Measurements from ENCODE around the gene SUMO2. TPM values are rescaled to one million over a fixed set of nuclear protein-coding genes. Genes with fewer than 3 reads are reported as not detected.
A peak's percentile ranks its signal among the peaks of the same experiment; 100 is the strongest.

Gene SUMO2
- total and polyA plus RNA-seq, 9 of the 15 experiments (the other 6 are each of a cell fraction or from before 2014, with no cell fraction given) = 157 to 733 (median 419) TPM

DNA sequence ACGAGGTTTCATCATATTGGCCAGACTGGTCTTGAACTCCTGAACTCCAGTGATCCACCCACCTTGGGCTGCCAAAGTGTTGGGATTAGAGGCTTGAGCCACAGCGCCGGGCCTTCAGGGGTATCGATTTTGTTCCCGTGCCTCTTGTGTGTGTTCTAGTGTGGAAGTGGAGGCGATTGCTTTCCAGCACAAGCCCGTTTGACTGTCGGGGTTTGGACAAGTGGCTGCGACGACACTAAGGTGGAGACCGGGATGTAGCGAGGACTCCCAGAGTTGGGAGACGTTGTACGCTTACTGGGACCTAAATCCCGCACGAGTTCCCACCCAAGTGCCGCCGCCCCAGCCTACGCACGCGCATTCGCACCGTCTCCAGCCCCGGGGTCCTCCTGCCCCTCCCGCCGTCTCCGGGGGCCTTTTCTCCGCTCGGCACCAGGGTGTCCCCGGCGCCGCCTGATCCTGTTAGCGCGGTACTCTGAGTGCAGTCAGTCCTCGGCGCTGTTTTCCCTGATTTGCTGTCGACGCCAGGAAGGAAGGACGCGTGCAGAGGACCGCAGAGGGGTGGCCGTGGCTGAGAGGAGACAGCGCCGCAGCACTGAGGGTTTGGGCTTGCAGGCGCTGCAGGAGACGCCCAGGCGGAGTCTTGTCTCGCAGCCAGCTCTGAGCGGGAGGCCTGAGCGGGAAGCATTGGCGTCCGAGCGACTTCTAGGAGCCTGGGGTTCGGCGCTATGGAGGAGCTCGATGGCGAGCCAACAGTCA lies 22.5 kb upstream of the SUMO2 start, which contains the start of gene NUP85 (continued):
- TF ChIP-seq, protein P1, sequence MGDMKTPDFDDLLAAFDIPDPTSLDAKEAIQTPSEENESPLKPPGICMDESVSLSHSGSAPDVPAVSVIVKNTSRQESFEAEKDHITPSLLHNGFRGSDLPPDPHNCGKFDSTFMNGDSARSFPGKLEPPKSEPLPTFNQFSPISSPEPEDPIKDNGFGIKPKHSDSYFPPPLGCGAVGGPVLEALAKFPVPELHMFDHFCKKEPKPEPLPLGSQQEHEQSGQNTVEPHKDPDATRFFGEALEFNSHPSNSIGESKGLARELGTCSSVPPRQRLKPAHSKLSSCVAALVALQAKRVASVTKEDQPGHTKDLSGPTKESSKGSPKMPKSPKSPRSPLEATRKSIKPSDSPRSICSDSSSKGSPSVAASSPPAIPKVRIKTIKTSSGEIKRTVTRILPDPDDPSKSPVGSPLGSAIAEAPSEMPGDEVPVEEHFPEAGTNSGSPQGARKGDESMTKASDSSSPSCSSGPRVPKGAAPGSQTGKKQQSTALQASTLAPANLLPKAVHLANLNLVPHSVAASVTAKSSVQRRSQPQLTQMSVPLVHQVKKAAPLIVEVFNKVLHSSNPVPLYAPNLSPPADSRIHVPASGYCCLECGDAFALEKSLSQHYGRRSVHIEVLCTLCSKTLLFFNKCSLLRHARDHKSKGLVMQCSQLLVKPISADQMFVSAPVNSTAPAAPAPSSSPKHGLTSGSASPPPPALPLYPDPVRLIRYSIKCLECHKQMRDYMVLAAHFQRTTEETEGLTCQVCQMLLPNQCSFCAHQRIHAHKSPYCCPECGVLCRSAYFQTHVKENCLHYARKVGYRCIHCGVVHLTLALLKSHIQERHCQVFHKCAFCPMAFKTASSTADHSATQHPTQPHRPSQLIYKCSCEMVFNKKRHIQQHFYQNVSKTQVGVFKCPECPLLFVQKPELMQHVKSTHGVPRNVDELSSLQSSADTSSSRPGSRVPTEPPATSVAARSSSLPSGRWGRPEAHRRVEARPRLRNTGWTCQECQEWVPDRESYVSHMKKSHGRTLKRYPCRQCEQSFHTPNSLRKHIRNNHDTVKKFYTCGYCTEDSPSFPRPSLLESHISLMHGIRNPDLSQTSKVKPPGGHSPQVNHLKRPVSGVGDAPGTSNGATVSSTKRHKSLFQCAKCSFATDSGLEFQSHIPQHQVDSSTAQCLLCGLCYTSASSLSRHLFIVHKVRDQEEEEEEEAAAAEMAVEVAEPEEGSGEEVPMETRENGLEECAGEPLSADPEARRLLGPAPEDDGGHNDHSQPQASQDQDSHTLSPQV (IDR thresholded peaks at IDR 0.05) = peak; percentile 61
- TF ChIP-seq, protein P2, sequence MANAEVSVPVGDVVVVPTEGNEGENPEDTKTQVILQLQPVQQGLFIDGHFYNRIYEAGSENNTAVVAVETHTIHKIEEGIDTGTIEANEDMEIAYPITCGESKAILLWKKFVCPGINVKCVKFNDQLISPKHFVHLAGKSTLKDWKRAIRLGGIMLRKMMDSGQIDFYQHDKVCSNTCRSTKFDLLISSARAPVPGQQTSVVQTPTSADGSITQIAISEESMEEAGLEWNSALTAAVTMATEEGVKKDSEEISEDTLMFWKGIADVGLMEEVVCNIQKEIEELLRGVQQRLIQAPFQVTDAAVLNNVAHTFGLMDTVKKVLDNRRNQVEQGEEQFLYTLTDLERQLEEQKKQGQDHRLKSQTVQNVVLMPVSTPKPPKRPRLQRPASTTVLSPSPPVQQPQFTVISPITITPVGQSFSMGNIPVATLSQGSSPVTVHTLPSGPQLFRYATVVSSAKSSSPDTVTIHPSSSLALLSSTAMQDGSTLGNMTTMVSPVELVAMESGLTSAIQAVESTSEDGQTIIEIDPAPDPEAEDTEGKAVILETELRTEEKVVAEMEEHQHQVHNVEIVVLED (CRISPR knock-in tag; IDR thresholded peaks at IDR 0.05) = peak; percentile 65; the same call in 1 of the 2 replicates
- TF ChIP-seq, protein P3, sequence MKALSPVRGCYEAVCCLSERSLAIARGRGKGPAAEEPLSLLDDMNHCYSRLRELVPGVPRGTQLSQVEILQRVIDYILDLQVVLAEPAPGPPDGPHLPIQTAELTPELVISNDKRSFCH (CRISPR knock-in tag; IDR thresholded peaks at IDR 0.05) = no peak
- TF ChIP-seq, protein P3 (tag; IDR thresholded peaks at IDR 0.05) = peak; percentile 71
- TF ChIP-seq CREM (IDR thresholded peaks at IDR 0.05; ENCODE audit: low read depth) (peak; percentile 6; the same call in 1 of the 2 replicates), KHSRP (IDR thresholded peaks at IDR 0.05) (no peak), SMAD1 (IDR thresholded peaks at IDR 0.05; ENCODE audit: low read depth, low read length, partially characterized antibody) (peak; percentile 81), RBM14 (IDR thresholded peaks at IDR 0.05; ENCODE audit: borderline replicate concordance, insufficient read depth, low read depth, low read length) (no peak), PRMT5 (CRISPR knock-in tag; IDR thresholded peaks at IDR 0.05) (no peak), ZKSCAN8 (CRISPR knock-in tag; IDR thresholded peaks at IDR 0.05) (no peak)
- TF ChIP-seq, protein P4, sequence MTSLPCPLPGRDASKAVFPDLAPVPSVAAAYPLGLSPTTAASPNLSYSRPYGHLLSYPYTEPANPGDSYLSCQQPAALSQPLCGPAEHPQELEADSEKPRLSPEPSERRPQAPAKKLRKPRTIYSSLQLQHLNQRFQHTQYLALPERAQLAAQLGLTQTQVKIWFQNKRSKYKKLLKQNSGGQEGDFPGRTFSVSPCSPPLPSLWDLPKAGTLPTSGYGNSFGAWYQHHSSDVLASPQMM (CRISPR knock-in tag; IDR thresholded peaks at IDR 0.05) = no peak
- TF ChIP-seq, protein P5, sequence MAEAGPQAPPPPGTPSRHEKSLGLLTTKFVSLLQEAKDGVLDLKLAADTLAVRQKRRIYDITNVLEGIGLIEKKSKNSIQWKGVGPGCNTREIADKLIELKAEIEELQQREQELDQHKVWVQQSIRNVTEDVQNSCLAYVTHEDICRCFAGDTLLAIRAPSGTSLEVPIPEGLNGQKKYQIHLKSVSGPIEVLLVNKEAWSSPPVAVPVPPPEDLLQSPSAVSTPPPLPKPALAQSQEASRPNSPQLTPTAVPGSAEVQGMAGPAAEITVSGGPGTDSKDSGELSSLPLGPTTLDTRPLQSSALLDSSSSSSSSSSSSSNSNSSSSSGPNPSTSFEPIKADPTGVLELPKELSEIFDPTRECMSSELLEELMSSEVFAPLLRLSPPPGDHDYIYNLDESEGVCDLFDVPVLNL (CRISPR knock-in tag; IDR thresholded peaks at IDR 0.05; ENCODE audit: low read depth) = peak; percentile 82; the same call in 1 of the 2 replicates

Data from K562 (cell line).